ENCODE measurements around the gene OSCP1.

Gene OSCP1

DNA sequence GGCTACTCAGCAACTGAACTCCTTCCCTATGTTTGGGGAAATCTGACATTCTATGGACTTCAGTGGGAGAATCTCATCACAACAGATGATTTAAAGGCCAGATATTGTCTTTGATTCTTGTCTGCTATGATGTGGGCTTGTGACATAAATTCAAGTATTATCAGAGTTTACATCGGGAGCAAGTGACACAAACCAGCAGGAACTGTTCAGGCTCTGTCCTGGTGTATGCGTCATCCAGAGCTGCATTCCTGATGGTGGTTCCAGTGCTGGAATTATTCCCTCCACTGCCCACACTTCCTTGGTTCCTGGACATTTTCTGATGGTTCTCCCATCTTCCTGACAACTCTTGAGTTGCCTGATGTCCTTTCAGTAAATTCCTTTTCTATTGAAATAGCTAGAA, 41.8 kb downstream of the OSCP1 start:
- TF ChIP-seq, protein P1, sequence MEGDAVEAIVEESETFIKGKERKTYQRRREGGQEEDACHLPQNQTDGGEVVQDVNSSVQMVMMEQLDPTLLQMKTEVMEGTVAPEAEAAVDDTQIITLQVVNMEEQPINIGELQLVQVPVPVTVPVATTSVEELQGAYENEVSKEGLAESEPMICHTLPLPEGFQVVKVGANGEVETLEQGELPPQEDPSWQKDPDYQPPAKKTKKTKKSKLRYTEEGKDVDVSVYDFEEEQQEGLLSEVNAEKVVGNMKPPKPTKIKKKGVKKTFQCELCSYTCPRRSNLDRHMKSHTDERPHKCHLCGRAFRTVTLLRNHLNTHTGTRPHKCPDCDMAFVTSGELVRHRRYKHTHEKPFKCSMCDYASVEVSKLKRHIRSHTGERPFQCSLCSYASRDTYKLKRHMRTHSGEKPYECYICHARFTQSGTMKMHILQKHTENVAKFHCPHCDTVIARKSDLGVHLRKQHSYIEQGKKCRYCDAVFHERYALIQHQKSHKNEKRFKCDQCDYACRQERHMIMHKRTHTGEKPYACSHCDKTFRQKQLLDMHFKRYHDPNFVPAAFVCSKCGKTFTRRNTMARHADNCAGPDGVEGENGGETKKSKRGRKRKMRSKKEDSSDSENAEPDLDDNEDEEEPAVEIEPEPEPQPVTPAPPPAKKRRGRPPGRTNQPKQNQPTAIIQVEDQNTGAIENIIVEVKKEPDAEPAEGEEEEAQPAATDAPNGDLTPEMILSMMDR (conservative IDR thresholded peaks at IDR 0.05; ENCODE audit: low read depth), result no peak
- ChIA-PET POLR2A (ENCODE audit: low non-redundant PET) (no interaction called here), CTCF (no interaction called here)
- DNase-seq (ENCODE audit: low spot score), result no peak
- no peak overlapping the region for H3K27ac ChIP-seq

DNA sequence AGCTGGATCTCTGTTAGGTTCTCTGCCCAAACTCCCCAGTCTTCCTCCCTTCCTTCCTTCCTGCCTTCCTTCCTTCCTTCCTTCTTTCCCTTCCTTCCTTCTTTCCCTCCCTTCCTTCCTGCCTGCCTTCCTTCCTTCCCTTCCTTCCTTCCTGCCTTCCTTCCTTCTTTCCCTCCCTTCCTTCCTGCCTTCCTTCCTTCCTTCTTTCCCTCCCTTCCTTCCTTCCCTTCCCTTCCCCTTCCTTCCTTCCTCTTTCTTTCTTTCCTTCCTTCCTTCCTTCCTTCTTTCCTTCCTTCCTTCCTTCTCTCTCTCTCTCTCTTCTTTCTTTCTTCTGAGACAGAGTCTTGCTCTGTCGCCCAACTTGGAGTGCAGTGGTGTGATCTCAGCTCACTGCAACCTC, 43.8 kb downstream of the OSCP1 start:
- no peak overlapping the region for H3K27ac ChIP-seq
- TF ChIP-seq, protein P1 (conservative IDR thresholded peaks at IDR 0.05; ENCODE audit: low read depth), result no peak
- ChIA-PET POLR2A (ENCODE audit: low non-redundant PET) (no interaction called here), CTCF (no interaction called here)
- DNase-seq (ENCODE audit: low spot score), result no peak

DNA sequence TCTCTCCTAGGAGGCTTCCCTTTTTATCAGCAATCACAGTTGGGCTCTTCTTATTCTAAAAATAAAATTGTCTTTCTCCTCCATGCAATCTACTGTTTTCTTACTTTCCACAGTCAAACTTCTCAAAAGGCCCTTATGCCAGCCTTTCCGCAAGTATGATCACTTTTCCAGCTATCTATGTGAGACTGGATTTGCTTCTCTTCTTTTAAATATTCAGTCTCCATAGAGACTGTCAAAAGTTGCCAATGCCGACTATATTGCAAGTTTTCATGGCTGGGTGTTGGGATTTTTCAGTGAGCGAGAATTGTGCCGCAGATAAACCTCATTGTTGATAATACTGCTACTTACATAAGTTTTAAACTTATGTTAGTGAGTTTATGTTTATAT, 47.8 kb downstream of the OSCP1 start:
- H3K27ac ChIP-seq, result no peak overlapping the region
- ChIA-PET POLR2A (ENCODE audit: low non-redundant PET) (no interaction called here), CTCF (no interaction called here)
- TF ChIP-seq, protein P1 (conservative IDR thresholded peaks at IDR 0.05; ENCODE audit: low read depth), result no peak
- no peak for DNase-seq (ENCODE audit: low spot score)

DNA sequence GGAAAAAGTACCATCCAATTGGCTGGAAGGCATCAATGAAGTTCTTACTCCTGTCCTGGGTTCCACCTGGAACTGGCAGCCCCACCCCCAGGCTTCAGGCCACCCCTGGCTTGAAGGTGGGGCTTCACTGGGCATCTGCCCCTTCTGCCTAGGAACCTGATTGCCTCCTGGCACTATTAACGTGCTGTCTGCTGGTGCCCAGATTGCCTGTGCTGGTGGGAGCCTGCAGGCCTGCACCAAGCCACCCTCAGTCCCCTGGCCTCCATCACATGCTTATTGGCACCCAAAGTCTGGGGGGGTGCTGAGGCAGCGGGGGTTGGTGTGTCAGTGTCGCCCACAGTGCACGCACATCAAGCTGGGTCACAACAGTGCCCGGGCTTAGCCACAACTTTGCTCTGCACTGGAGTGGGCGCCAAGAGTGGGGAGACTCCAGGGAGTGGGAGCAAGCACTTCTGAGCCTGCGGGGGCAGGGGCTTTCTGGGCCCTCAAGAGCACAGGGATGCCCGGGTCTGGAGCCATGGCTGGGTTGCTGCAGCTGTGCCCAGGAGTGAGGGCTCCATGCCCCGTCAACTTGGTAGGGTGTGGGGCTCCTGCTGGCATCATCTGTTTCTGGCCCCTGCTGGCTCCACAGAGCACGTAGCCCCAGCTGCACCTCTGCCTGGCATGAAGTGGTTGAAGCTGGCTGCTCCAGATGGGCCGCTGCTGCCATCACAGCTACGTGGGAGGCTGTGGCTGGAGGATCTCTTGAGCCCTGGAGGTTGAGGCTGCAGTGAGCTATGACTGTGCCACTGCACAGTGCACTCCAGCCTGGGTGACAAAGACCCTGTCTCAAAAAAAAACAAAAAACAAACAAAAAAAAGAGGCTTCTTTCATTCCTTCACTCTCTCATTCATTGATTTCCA, 48.4 kb downstream of the OSCP1 start:
- no peak for DNase-seq (ENCODE audit: low spot score)
- H3K27ac ChIP-seq, result no peak overlapping the region
- TF ChIP-seq, protein P1 (conservative IDR thresholded peaks at IDR 0.05; ENCODE audit: low read depth), result no peak
- ChIA-PET CTCF (no interaction called here), POLR2A (ENCODE audit: low non-redundant PET) (no interaction called here)

DNA sequence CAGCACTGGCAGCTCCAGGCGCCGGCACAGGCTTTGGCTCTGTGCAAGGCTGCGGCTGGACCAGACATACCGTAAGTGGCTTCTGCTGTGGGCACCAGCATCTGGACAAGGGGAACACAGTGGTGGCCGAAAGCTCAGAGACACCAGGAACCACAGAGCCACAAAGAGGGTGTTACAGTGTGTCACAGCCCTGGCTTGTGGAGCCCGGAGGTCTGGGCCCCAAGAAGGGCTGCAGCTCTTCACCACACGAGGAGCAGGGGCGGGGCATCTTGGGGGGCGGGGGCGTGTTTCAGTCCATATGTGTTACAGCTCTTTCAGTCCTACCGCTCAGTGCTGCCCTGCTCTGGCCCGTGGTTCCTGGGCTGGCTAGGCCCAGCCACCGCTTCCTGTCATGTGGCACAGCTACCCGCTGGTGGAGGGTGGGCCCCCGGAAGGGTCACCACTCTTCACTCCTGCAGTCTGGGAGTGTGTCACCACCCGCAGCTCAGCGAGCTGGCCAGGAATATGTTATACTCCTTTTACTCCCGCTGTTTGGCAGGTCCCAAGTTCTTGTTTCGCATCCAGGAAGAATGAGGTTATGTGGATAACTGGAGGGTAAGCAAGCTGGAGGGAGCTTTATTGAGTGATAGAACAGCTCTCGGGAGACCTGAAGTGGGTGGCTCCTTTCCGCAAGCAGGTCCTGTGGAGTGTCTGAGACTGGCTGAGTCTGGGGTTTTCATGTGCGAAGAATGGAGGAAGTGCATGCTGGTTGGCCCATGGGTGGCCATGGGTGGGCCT, 49.2 kb downstream of the OSCP1 start:
- ChIA-PET POLR2A (ENCODE audit: low non-redundant PET) (interaction anchor here (1.0 kb wide), 1 partner anchor 23 kb away, joined by 3 read pairs; no protein-coding TSS in a partner anchor), CTCF (interaction anchor here (0.9 kb wide), 1 partner anchor 32 kb away, joined by 4 read pairs; no protein-coding TSS in a partner anchor)
- TF ChIP-seq, protein P1 (conservative IDR thresholded peaks at IDR 0.05; ENCODE audit: low read depth), result no peak
- H3K27ac ChIP-seq, result no peak overlapping the region
- no peak for DNase-seq (ENCODE audit: low spot score)

DNA sequence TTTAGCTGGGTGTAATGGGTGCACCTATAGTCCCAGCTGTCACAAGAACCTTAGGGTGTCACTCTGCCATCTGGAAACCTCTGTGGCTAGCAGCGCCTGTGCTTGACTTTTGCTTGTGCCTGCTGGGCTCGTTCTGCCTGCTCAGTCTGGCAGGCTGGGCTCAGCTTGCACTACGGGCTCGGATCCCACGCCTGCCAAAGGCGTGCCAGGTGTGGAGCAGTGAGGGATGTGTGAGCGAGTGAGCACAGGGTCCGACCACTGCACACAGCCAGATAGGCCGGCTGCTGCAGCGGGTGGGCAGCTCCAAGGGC, 49.8 kb downstream of the OSCP1 start:
- CTCF ChIA-PET, result interaction anchor here (0.9 kb wide), 1 partner anchor 31 kb away, joined by 4 read pairs; no protein-coding TSS in a partner anchor
- H3K27ac ChIP-seq, result no peak overlapping the region
- TF ChIP-seq, protein P1 (conservative IDR thresholded peaks at IDR 0.05; ENCODE audit: low read depth), result no peak
- DNase-seq (ENCODE audit: low spot score), result no peak
- POLR2A ChIA-PET (ENCODE audit: low non-redundant PET), result interaction anchor here (1.0 kb wide), 1 partner anchor 23 kb away, joined by 3 read pairs; no protein-coding TSS in a partner anchor

All from RWPE1 (cell line).